A673 (cell line): ENCODE data around the gene IL21R. TPM values are rescaled to one million over a fixed set of nuclear protein-coding genes. Genes with fewer than 3 reads are reported as not detected.

Experiments
- BruUV-seq: library from RNA; stranded (reverse); fragments of 400-500 nt; replicated peaks from 2 replicates; lab custom pipeline; 2021; lab: Mats Ljungman, UMichigan
- CTCF ChIA-PET: fragments of 300-600 bp; sonication (Branson Sonifier 250); formaldehyde crosslinking; loops from one replicate; lab custom pipeline; 2022; ENCODE audit warnings: antibody characterized with exemption; lab: Charles Lee
- POLR2A ChIA-PET: fragments of 300-600 bp; sonication (Branson Sonifier 250); formaldehyde crosslinking; loops from one replicate; lab custom pipeline; 2022; ENCODE audit warnings: antibody characterized with exemption; ENCODE audit not compliant: low non-redundant PET; lab: Charles Lee
- DNase-seq: peaks from one replicate; pipeline ENCODE4 v3.0.0-alpha.2; 2015; ENCODE audit warnings: low spot score
- H3K27ac ChIP-seq: fragments of 200-600 bp; sonication (generic); 2 replicates; pipeline ENCODE4 v1.5.1; 2016; ENCODE audit warnings: mixed run types, low read depth, mild to moderate bottlenecking, mixed read lengths, antibody characterized with exemption, low read length; ENCODE audit not compliant: poor library complexity, severe bottlenecking
- H3K27me3 ChIP-seq: fragments of 200-600 bp; sonication (generic); replicated peaks from 2 replicates; pipeline ENCODE4 v1.6.1; 2017; ENCODE audit warnings: mixed run types, low read depth, mild to moderate bottlenecking, mixed read lengths, antibody characterized with exemption, low read length; ENCODE audit not compliant: insufficient read depth, poor library complexity
- H3K36me3 ChIP-seq: fragments of 200-600 bp; sonication (generic); 2 replicates; pipeline ENCODE4 v1.6.1; 2016; ENCODE audit warnings: mixed run types, mild to moderate bottlenecking, mixed read lengths, antibody characterized with exemption, low read length; ENCODE audit not compliant: insufficient read depth, poor library complexity, severe bottlenecking
- H3K4me1 ChIP-seq: fragments of 200-600 bp; sonication (generic); 2 replicates; pipeline ENCODE4 v1.6.1; 2017; ENCODE audit warnings: mixed run types, mild to moderate bottlenecking, mixed read lengths, antibody characterized with exemption, low read length; ENCODE audit not compliant: insufficient read depth, poor library complexity, severe bottlenecking
- H3K4me3 ChIP-seq: fragments of 200-600 bp; sonication (generic); 2 replicates; pipeline ENCODE4 v1.5.1; 2016; ENCODE audit warnings: low read depth, mixed run types, mild to moderate bottlenecking, mixed read lengths, low read length; ENCODE audit not compliant: poor library complexity, severe bottlenecking
- H3K9me3 ChIP-seq: fragments of 200-600 bp; sonication (generic); 2 replicates; pipeline ENCODE4 v1.6.1; 2016; ENCODE audit warnings: mixed run types, low read depth, mild to moderate bottlenecking, mixed read lengths, antibody characterized with exemption, low read length; ENCODE audit not compliant: poor library complexity, severe bottlenecking
- EZH2 ChIP-seq: fragments of 200-600 bp; sonication (generic); IDR thresholded peaks from 2 replicates; pipeline ENCODE4 v1.6.1; 2017; ENCODE audit warnings: borderline replicate concordance, low read depth, mild to moderate bottlenecking, mixed read lengths, antibody characterized with exemption, low read length; ENCODE audit not compliant: poor library complexity, severe bottlenecking
- intact Hi-C: fragments of 100-400 bp; cut with micrococcal nuclease; formaldehyde crosslinking; loops from one replicate; pipeline ENCODE4 v1.10.0; 2022; ENCODE audit not compliant: unreplicated experiment
- total RNA-seq: library from RNA; stranded (reverse); gene quantifications from 2 replicates; pipeline ENCODE4 v1.2.3, GENCODE V29; 2021
- TF ChIP-seq, protein P1 (sequence below): fragments of 300-800, 200-600 bp; sonication (generic); conservative IDR thresholded peaks from 2 replicates; pipeline ENCODE4 v1.5.1; 2017; ENCODE audit warnings: low read depth, mild to moderate bottlenecking, antibody characterized with exemption, low read length, moderate library complexity, mixed read lengths

Gene IL21R
- total RNA-seq, 1 experiment from 2014 or later = 0.19 TPM

DNA sequence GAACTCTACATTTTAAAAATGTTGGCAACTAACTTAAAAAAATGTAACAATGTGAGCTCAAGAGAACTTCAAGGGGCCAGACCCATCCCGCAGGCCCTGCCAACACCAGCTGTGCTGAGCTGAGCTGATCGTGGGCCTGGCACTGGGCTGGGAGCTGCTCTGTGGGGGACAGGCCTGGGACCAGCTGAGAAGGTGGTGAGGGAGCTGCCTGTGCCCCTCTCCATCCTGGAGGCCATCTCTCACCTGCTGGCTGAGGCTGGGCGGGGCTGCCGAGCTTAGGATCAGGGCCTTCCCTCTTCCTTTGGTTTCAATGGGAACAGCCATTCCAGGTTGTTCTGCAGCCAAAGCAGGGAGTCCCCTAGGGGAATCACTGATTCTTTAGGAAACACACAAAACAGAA lies 58.2 kb downstream of the IL21R start:
- Histone ChIP-seq H3K4me1 (peaks cover 9% of the 10 kb centered on the region), H3K27me3 (no peaks in the 10 kb centered on the region), H3K9me3 (no peaks in the 10 kb centered on the region), H3K4me3 (no peak overlapping the region), H3K27ac (no peak overlapping the region), H3K36me3 (peaks cover 39% of the 10 kb centered on the region)
- ChIA-PET CTCF (interaction anchor here (0.6 to 0.9 kb wide), 2 partner anchors 281 to 721 kb away, joined by 4 read pairs; no protein-coding TSS in a partner anchor), POLR2A (no interaction called here)
- TF ChIP-seq, protein P1, sequence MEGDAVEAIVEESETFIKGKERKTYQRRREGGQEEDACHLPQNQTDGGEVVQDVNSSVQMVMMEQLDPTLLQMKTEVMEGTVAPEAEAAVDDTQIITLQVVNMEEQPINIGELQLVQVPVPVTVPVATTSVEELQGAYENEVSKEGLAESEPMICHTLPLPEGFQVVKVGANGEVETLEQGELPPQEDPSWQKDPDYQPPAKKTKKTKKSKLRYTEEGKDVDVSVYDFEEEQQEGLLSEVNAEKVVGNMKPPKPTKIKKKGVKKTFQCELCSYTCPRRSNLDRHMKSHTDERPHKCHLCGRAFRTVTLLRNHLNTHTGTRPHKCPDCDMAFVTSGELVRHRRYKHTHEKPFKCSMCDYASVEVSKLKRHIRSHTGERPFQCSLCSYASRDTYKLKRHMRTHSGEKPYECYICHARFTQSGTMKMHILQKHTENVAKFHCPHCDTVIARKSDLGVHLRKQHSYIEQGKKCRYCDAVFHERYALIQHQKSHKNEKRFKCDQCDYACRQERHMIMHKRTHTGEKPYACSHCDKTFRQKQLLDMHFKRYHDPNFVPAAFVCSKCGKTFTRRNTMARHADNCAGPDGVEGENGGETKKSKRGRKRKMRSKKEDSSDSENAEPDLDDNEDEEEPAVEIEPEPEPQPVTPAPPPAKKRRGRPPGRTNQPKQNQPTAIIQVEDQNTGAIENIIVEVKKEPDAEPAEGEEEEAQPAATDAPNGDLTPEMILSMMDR = no peak
- no peak for TF ChIP-seq EZH2
- intact Hi-C loops = no loop called here
- BruUV-seq = no TSS peak
- no peak for DNase-seq

DNA sequence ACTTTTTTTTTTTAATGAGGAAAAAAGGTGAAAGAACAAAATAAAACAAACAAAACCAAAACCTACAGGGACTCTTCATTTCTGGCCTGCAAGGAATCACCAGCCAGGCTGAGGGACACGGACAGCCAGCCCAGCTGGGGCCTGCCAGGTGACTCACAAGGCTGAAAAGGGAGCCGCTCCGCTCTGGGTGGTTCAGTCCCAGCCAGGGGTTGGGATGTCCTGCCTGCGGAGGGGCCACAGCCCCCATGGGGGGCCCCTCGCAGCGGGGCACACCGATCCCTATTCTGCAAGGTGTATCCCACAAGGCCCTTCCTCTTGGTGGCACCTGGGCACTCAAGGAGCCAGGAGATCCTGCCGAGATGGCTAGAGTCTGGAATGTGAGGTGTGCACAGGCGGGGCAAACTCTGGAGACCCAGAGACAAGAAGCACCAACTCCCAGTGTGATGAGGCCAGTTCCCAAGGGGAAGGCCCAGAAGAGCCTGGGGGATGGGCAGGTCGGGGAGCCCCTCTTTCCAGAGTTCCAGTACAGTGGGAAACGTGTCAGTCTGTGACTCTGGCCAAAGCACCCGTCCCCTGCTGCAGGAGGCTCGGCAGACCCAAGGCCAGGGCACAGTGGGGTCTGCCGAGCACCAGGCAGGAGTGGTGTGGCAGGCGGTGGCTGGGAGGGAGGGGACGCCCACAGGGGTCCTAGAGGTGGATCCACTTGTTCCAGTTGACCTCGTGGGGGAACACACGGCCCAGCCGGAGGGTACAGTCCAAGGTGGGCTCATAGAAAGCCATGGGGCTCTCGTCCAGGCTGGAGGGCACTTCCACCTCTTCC lies 58.9 kb downstream of the IL21R start:
- peaks cover 43% of the 10 kb centered on the region for H3K36me3 ChIP-seq
- no TSS peak for BruUV-seq
- no peak overlapping the region for H3K27ac ChIP-seq
- peaks cover 2% of the 10 kb centered on the region for H3K4me1 ChIP-seq
- ChIA-PET POLR2A (no interaction called here), CTCF (interaction anchor here (0.9 kb wide), 1 partner anchor 281 kb away, joined by 4 read pairs; no protein-coding TSS in a partner anchor)
- H3K27me3 ChIP-seq = no peaks in the 10 kb centered on the region
- TF ChIP-seq EZH2 = no peak
- TF ChIP-seq, protein P1 = no peak
- H3K4me3 ChIP-seq = no peak overlapping the region
- no peaks in the 10 kb centered on the region for H3K9me3 ChIP-seq
- DNase-seq = no peak
- intact Hi-C loops = no loop called here

DNA sequence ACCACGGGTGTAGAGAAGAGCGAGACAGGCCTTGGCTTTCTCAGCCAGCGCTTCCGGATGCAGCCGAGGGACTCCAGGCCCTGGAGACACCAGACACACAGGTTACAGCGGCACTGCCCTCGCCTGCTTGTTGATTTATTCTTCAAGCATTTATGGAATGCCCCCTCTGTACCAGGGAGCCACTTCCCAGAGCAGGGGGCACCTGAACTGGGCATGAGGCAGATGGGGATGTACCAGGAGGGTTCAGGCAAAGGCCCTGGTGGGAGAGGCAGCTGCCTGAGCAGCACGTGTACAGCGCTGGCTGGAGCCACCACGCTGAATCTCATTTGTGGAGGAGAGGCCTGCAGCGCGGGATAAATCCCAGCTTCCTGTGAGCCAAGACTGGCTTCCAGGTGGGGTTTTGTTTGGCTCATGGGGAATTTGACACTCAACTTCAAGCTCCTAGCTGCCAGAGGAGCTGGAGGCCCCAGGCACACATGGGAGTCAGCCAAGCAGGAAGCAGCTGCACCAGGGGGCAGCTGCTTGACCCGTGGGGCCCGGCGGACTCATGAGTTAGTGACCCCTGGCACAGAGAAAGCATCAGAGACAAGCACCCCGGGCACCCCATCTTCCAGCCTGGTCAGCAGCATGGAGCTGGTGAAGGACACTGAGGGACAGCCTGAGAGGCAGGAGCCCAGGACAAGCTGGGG lies 59.7 kb downstream of the IL21R start:
- Histone ChIP-seq H3K27ac (no peak overlapping the region), H3K9me3 (no peaks in the 10 kb centered on the region), H3K36me3 (peaks cover 48% of the 10 kb centered on the region), H3K4me3 (no peak overlapping the region), H3K4me1 (no peaks in the 10 kb centered on the region), H3K27me3 (no peaks in the 10 kb centered on the region)
- TF ChIP-seq, protein P1 = no peak
- TF ChIP-seq EZH2 = no peak
- CTCF ChIA-PET = no interaction called here
- POLR2A ChIA-PET = no interaction called here
- BruUV-seq = no TSS peak
- intact Hi-C loops = no loop called here
- no peak for DNase-seq
